HG03025 (cell line): ENCODE data around the gene RNF213.

Experiments used
- ATAC-seq: cut with Tn5 transposase; IDR thresholded peaks from one replicate; pipeline ENCODE4 v1.9.1; 2021; ENCODE audit warnings: mild to moderate bottlenecking, moderate library complexity; ENCODE audit not compliant: unreplicated experiment, low FRiP score

The RNF213 gene

DNA sequence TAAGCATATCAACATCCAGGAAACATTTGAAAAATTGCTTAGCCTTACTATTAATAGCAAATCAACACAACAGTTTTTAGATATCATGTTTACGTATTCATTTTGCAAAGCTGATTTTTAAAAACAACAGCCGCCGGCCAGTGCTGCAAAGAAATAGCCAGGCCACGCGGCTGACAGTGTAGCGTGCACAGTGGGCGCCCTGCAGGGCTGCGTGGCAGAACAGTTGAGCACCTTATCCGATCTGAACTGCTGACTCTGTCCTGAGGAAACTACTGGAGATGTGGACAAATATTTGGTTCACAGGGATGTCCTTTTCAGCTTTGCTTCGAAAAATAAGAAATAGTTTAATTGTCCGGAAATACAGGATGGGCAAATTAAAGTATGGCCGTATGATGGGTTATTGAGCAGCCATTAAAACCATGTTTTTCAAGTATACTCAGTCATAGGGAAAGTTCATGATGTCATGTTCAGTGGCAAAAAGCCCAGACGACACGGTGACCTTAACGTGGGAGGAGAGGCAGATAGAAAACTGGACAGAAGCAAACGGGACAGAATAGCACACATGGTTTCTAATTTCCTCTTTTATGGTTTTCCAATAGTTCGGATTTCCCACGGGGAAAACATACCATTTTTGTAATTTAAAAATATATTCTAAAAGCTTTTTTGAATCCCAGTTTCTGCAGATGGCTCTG is 101.9 kb downstream of the RNF213 start:
- ATAC-seq: no peak

DNA sequence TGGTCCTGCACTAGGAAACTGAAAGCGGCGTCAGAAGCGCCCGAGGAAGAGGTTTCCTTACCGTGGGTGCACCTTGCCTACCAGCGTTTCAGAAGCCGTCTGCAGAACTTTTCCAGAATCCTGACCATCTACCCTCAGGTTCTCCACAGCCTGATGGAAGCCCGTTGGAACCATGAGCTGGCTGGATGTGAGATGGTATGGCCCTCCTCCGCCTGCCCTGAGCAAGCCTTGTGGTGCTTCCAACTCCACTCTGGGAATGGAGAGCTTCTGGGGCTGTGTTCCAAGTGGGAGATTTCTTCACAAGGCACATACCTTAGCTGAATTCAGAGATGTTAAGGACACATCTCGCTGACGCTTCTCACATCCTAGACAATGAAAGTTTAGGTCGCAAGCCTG is 102.5 kb downstream of the RNF213 start:
- no peak for ATAC-seq

GRCh38 chr17:80363518-80364090 is 103.0 kb downstream of the RNF213 start:
- ATAC-seq: no peak

GRCh38 chr17:80364091-80364691 is 103.5 kb downstream of the RNF213 start:
- ATAC-seq: no peak

DNA sequence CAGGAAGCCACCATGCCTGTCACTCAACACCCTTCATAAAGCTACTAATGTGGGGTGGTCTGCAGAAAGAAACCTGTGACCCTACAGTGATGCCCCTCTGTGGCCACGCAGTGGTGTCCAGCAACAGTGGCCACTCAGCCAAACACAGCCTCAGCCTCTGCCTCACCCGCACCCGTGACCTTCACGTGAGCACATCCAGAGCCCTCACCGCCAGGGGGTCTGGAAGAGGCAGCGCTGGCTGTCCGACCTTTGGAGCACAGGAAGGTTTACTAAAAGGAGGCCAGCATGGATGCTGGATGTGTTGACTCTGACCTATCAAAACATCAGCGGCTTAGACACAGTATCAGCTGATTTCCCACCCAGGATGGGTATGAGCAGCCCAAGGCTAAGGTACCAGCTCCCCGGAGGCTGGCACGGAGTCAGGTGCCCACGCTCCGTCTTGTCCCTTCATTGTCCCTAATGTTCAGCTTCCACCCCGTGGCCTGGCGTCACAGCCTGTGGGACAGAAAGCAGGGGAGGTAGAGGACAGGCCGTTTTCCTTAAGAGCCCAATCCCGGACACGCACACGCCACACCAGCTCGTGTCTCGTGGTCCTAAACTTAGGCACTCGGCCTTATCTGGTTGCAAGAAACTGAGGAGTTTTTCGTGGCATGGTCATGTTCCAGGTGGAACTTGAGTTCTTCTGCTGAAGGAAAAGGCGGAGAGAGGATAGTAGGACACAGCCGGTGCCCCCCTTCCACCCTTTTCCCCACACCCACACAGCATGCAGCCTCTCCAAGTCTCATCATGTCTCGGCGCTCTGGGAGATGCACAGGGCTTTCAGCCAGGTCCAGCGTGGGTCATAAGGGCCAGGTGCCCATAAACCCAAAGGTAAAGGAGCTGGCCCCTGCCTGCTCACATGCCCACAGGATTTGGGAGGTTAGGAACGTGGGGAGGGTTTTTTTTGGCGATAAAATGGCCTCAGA is 104.6 kb downstream of the RNF213 start:
- no peak for ATAC-seq

- ATAC-seq: no peak
Measured at GRCh38 chr17:80365983-80366382, 105.3 kb downstream of the RNF213 start.

- ATAC-seq: no peak
Measured at GRCh38 chr17:80367503-80367902, 106.9 kb downstream of the RNF213 start.

DNA sequence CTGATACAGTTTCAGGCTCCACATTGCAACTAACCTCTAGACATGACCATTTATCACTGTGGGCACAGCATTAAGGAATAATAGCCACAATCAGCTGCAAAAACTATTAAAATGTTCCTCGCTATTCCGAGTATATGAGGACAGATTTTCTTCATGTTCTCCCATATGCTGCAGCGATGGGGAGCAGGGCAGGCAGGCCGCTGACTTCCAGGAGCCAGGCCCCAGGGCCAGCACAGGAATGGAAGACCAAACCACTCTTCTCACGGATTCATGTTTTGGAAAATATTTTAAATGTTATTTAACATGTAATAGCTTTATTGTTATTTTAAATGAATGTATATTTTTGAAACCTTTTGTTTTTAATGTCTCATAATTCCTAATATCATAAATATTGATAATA is 110.5 kb downstream of the RNF213 start:
- ATAC-seq: no peak

- ATAC-seq: no peak
Measured at GRCh38 chr17:80372456-80372855, 111.8 kb downstream of the RNF213 start.

GRCh38 chr17:80372922-80373570 is 112.4 kb downstream of the RNF213 start:
- ATAC-seq: no peak

DNA sequence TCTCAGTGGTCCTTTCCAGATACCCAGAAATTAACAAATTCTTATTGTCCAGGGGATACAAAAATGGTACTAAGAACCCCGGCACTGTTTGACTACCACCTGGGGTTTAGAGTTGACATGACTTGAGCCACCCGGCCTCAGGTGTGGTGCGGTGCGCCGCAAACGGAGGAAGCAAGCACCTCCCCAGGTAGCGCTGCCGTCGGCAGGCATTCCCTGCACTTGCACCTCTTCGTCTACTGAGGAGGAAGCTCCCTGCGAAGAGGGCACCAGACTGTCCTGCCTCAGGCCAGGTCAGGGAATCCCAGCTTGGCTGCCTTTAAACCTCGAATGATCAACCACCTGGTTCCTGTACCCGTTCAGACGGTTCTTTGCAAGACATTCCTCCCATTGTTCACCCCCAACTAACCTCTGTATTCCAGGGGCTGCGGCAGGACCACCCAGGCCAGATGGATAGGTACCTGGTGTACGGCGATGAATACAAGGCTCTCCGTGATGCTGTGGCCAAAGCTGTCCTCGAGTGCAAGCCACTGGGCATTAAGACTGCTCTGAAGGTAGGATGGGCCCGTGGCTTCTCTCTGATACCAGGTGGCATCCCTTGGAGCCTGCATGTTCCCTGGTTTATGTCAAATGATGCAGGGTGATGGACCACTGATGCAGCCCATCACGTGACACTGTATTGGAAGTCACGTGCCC is 113.5 kb downstream of the RNF213 start:
- no peak for ATAC-seq

DNA sequence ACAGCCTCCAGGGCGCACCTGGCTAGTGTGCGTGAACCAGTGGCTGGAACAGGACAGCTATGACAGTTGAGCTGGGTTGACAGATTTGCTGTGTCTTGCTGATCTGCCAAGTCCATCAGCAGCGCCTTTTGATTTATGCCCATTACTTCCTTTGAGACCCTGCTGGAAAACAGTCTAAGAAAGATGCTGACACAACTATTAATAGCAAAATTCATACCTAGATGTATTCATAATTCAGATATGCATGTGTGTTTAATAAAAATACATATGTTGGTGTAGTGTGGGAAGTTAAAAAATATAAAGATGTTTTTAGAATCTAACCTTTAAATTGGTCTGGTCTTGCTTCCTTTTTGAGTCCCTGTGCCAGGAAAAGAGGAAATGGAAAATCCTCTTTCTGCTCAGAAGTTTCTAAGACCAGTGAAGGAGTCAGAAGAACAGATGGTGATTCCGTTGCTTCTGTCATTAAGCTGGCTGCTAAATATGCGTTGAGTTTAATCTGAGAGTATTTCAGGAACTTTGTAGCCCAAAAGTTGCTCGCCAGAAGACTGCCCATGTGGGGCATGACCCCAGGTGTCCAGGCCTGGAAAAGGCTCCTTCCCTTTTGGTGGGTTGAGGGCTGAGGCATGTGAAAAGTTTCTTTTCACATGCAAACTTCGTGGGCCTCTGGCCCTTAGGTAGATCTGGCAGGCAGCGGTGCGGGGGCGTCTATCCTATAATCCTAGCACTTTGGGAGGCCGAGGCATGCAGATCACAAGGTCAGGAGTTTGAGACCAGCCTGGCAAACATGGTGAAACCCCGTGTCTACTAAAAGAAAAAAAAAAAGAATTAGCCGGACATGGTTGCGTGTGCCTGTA is 114.3 kb downstream of the RNF213 start:
- no peak for ATAC-seq

DNA sequence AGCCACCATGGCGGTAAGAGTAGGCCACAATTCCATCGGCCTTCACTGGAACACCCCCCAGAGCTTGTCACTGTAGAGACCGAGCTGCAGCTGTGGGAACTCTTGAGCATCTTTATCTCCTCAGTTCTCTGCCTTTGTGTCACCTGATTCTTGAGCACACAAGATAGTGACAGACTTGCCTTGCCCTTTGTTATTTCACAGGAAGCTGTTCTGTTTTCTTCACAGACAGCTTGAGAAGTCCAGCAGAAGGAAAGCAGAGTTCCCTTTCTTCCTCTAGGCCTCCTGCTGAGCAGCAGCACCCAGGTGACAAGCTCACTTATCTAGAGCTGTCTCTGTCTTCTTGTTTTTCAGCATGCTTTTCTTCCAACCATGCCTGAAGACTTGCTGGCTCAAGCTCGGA is 115.9 kb downstream of the RNF213 start:
- ATAC-seq: no peak

DNA sequence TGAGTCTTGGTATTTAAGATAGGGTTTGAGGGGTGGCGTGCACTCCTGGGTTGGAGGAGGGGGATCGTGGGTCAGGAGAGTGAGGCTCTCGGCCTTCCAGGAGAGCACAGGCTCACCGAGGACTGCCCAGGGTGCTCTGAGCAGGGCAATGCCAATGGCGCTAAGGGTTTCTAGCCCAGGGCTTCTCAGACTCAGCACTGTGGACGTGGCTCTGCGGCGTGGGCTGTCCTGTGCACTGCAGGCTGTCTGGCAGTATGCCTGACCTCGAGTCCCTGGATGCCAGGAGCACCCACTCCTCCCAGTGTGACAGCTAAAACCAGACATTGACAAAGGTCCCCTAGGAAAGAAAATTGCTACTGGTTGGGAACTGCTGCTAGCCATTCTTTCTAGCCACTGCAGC is 117.1 kb downstream of the RNF213 start:
- ATAC-seq: no peak

DNA sequence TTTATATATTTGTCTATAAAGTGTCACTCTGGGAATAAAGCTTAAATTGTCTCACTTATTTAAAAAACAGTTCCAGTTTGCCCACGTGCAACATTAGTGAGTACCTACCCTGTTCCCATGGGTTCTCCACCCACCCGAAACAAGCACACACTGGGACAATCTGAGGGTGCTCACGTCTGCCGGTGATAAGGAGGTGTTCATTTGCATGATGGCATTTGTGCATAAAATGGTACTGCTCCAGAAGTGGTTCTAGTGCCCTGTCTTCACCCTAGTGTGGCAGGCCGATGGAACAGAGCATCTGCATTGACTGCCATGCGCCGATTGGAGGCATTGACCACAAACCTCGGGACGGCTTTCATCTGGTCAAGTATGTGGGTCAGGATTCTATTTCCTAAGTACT is 118.7 kb downstream of the RNF213 start:
- no peak for ATAC-seq

GRCh38 chr17:80380068-80380467 is 119.4 kb downstream of the RNF213 start:
- ATAC-seq: no peak

GRCh38 chr17:80380555-80381002 is 119.9 kb downstream of the RNF213 start:
- no peak for ATAC-seq

- no peak for ATAC-seq
Measured at GRCh38 chr17:80381416-80381923, 120.8 kb downstream of the RNF213 start.

- no peak for ATAC-seq
Measured at GRCh38 chr17:80382446-80382845, 121.8 kb downstream of the RNF213 start.
